Activated CD4-positive, alpha-beta T cell treated with anti-CD3 and anti-CD28 coated beads, Interleukin-2, amount 50 U/mL, for 24 hours (primary cell): Measurements from ENCODE around the gene SOS2.
"Not testable (repeated sequence)": the region's sequence is repeated elsewhere in the genome, so short reads cannot be mapped to it uniquely, and the experiment has no call there.

Experiments
- DNase-seq, 2 donors: peaks; one replicate each; pipeline ENCODE4 v3.0.0-alpha.2; 2020; ENCODE audit warnings: low read depth in 1 of 2, low spot score in 1 of 2

The SOS2 gene

DNA sequence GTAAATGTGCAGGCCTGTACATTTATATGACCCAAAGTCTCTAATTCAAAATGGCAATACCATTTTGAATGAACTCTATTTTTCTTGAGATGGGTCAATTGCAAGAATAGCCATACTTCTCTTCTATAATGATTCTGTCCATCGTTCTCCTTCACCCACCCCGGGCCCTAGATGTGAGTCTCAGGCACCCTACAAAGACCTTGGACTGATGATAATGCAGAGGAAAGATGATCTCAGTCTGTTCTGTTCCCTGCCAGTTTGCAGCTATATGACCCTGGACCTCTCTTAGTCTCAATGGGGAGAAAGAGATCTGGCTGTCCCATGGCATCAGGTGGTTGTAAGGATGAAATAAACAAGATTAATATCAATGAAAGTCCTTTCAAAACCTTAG, 145.1 kb downstream of the SOS2 start:
- no peak for DNase-seq

DNA sequence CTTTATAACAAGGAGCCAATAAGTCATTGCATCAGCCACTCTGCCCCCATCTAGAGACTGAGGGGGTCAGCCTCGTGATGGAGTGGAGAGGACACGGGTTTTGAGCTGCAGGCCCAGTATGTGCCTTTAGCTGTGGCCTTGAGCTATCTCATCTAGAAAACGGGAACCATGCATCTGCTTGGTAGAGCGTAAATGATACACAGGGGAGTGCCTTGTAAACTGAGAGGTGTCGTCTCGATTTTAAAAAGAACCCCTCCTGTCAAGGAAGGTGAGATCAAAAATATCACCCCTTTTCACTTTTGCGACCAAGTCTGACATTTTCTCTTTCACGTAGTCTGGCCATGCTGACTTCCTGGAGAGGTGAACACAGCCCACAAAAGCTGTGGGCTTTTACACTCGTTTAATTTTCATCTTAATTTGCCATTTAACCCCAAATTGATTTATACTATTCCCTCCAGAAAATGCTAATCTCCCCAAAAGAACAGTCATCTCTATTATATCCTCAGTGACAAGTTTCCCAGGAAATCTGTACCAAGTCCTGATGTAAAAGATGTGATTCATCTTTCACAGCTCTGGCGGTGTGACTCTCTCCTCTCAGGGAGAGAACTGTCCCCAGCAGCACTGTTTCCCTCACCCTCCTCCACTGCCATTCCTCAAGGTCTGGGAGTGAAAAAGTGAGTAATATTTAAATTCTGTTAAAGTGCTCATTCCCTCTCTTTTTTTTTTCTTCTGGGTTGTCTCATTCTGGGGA, 145.6 kb downstream of the SOS2 start:
- peak in 1 of 2 donors; percentile 67 for DNase-seq

DNA sequence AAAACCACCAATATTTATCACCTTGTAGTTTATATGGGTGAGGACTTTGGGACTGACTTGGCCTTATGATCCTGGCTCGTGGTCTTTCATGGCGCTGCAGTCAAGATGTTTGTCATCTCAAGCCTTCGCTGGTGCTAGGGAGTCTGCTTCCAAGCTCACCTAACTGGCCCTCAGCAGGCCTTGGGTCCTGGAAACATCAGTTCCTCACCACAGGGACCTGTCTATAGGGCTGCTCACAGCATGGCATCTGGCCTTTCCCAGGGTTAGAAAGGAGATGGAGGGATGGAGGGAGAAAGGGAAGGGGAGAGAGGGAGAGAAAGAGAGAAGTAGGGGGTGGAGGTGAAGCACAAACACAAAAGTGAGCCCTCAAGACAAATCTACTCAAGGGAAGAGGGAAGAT, 146.7 kb downstream of the SOS2 start:
- no peak for DNase-seq

DNA sequence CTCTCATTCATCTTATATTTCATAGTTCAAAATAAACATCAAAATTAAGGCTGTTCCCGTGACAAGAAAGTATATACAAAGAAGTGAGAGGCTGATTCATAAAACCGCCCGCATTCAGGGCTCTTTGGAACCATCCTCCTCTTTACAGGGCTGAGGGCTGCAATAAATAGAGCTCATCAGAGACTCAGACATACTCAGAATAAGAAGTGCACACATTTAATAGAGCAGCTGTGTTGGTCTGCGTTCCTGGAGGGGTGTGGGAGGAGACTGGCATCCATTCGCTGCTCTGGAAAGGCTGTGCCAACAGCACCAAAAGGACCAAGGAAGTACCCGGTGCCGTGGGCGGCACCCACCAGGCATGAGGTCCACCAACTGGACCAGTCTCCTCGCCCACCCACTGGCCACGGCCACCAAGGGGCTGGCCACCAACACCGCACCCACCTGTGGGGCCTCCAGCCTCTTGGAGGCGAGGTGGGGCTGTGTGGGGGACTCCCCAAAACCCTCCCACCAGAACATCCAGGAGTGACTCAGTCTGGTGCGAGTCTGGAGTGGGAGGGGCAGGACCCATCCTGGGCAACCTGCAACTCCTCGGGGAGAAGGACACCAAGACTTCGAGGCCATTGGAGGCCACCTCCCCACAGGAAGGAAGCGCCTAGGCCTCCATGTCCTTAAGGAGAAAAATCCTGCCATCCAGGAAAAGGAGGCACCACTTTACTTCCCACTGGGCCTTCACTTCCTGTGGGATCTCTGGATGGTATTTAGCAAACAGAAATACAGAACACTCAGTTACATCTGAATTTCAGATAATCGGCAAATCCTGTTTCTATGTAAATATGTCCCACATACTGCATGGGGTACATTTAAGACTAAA, 147.7 kb downstream of the SOS2 start:
- DNase-seq: peak; percentile 36 to 67

DNA sequence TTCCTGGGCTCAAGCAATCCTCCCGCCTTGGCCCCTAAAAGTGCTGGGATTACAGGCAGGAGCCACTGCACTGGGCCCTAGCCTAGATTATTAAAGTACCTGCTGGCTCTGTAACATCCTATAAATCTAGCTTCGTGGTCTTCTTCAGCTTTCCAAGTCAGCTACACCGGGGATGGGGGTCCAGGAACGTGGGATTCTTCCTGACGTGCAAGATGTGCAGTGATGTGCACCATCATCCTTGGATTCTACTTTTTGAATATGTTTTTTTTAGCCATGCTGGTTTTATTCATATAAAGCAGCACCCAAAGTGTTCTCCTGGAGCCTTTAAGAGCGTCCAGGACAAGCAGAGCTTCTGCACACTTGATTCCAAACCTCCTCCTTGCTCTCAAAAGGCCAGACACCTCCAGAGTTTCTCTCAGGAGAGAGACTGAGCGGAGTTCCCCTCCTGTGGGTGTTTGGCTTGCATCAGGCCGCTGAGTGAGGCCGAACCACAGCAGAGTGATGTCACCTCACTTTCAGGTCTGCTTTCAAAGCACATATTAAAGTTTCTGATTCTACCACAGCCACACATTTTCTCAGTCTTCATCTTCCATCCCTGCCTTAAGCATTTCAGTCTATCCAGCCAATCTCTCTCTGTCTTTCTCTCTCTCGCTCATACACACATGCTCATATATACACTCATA, 148.5 kb downstream of the SOS2 start:
- DNase-seq: peak; percentile 47 to 88

DNA sequence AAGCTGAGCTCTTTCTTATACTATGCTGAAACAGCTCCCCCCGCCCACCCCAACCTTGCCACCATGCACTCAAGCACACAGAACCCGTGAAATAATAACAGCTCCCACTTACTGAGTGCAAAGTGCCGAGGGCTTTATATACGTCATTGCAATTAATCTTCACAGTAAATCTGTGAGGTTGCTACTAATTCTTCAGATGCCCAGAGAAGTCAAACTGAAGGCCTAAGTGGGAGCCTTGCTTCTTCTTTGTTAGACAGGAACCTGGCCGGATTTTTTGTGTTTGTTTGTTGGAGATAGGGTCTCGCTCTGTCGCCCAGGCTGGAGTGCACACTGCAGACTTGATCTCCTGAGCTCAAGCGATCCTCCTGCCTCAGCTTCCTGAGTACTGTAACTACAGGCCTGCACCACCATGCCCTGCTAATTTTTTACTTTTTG, 149.1 kb downstream of the SOS2 start:
- DNase-seq: no peak

DNA sequence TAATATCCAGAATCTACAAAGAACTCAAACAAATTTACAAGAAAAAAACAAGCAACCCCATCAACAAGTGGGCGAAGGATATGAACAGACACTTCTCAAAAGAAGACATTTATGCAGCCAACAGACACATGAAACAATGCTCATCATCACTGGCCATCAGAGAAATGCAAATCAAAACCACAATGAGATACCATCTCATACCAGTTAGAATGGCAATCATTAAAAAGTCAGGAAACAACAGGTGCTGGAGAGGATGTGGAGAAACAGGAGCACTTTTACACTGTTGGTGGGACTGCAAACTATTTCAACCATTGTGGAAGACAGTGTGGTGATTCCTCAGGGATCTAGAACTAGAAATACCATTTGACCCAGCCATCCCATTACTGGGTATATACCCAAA, 152.3 kb downstream of the SOS2 start:
- not testable (repeated sequence) for DNase-seq

DNA sequence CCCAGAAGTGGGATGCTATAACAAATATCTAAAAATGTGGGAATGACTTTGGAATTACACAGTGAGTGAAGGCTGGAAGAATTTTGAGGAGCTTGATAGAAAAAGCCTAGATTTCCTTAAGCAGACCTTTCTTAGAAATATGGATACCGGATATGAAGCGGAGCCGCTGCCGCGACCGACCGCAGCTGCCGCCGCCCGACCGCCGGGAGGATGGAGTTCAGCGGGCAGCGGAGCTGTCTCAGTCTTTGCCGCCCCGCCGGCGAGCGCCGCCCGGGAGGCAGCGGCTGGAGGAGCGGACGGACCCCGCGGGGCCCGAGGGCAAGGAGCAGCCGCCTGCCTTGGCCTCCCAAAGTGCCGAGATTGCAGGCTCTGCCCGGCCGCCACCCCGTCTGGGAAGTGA, 157.7 kb downstream of the SOS2 start:
- not testable (repeated sequence) for DNase-seq

DNA sequence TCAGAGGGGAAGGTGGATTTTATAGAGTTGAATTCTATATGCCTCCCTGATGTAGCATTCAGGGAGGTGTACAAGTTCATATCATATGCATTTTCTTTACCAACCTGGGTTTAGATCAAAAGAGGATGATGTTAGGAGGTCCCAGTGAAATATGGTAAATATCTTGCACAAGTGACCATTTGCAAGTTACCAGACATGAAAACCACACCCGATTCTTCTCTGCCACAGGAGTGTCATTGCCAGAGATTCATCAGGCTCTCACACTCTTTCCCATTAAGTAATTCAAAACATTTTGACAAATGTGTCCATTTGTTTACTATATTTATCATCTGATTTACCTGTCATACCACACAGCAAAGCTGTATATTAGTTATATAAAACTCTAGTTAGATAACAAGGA, 159.0 kb downstream of the SOS2 start:
- no peak for DNase-seq

DNA sequence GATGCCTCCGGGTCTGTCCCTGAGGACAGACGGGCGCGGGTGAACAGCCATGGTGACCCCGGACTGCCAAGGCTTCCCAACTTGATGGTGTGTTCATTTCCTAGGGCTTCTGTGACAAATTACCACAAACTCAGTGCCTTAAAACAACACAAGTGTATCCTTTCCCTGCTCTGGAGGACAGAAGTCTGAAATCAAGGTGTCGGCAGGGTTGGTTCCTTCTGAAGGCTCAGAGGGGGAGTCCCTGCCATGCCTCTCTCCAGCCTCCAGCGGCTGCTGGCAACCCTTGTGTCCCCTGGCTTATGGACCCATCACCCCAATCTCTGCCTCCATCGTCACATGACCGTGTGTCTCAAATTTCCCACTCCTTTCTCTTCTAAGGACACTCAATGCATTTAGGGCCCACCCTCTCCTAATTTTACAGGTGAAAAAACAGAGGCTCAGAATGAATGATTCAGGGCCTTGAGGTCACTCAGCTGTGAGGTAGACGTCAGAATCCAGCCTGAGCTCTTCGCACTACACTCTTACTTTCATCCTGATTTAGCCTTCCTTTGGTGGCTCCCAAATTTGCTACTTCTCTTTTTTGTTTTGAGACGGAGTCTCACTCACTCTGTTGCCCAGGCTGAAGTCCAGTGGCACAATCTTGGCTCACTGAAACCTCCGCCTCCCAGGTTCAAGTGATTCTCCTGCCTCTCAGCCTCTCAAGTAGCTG, 160.4 kb downstream of the SOS2 start:
- no peak for DNase-seq

DNA sequence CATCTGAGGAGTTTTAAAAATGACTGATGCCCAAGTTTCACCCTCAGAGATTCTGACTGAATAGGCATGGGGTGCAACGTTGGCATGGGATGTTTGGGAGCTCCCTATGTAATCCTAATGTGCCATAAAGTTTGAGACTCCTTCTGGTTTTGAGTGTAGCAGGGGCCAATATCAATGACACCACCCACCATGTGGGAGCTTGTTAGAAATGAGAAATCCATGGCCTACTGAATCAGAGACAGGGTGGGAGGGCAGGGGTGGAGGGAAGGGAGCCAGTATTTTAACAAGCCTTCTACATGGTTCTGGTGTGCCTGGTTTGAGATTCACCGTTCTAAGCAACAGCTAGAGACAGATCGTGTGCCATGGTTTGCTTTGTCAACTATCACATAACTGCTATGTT, 161.1 kb downstream of the SOS2 start:
- DNase-seq: no peak

DNA sequence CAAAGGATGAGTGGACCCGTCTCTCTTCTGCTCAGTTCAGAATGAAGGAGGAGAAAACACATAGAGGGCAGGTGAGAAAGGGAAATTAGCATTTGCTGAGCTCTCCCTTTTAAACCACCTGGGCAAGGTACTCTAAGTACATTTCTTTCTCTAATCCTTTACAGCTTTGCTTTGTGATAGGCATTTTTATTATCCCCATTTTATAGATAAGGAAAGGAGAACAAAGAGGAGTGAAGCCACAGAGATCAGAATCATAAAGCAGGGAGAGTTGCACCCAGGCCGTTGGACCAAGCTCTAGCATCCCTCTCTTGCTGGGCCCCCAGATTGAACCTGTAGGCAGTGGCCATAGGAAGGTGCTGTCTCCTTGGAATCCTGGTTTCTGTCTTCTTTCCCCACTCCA, 162.1 kb downstream of the SOS2 start:
- DNase-seq: no peak

DNA sequence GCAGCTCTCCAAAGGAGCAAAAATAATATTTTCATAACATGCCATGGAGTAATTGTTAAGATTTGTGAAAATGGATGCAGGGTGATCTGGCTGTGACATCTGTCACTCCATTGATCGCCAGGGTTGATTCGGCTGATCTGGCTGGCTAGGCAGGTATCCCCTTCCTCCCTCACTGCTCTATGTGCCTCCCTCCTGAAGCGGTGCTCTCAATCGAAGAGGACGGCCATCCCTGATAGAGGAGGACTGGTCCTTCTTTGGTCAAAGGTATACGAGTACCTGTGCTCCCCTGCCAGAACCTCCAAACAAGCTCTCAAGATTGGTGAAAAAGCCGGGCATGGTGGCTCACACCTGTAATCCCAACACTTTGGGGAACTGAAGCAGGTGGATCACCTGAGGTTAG, 162.9 kb downstream of the SOS2 start:
- no peak for DNase-seq

DNA sequence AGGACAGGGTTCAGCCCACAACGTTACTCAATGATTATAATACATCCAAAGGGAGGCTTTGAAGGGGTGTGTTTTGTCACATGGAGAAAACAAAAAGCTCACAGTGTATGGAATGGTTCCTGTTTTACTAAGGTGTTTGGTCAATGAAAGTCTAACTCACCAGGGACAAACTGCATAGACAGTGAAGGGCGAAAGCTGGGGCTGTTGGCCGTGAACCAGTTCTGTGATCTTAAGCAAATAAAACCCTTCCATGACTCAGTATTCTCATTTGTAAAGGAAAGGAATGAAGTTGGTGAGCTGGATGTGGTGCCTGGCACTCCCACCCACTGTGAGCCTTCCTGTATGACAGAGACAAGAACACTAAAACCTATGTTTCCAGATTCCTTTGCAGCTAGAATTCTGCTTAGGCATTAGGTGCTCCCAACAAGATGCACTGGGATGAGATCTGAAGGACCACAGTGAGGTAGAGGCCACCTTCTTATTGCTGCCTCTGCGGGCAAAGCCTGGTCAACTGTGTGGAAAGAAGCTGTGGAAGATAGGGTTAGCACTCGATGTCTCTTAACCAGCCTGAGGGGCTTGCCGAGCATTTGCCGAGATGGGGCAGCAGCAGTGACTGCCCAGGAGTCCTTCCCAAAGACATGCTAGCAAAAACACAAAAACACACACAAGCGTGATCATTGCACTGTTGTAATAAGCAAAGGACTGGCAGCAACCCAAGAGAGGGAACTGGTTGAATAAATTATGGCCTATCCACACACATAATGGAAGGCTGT, 163.5 kb downstream of the SOS2 start:
- DNase-seq: no peak
